Ovary (tissue), 3 donors: ENCODE measurements around the gene ARL2.

Source experiments
- CTCF ChIP-seq, 3 donors: fragments of 450-650 bp in 2 of 3; fragments of 200-600 bp in 1 of 3; IDR thresholded peaks; one replicate each; pipeline versions ENCODE4 v1.5.1 to v1.8.0; 2016 to 2022; ENCODE audit warnings: antibody characterized with exemption in 3 of 3, mild to moderate bottlenecking in 1 of 3
- EP300 ChIP-seq: sonication (generic); formaldehyde crosslinking; IDR thresholded peaks from one replicate; pipeline ENCODE4 v1.6.1; 2017; ENCODE audit warnings: antibody characterized with exemption
- POLR2A ChIP-seq: fragments of 450-650 bp; IDR thresholded peaks from one replicate; pipeline ENCODE4 v1.6.1; 2017; ENCODE audit warnings: antibody characterized with exemption, mild to moderate bottlenecking, moderate library complexity
- donor health status: DM: no; HTN: no; CAD: no.

- TF ChIP-seq CTCF (IDR thresholded peaks at IDR 0.05) (no peak), POLR2A (no peak), EP300 (no peak)
These were observed 14.5 kb upstream of the ARL2 start for GRCh38 chr11:64999478-64999877.
